Skeletal muscle satellite cell (primary cell): ENCODE measurements around the gene PPP1R26.
"Not testable (repeated sequence)": the region's sequence is repeated elsewhere in the genome, so short reads cannot be mapped to it uniquely, and the experiment has no call there.

ENCODE experiments used
- H3K27me3 ChIP-seq: 2 replicates; pipeline ENCODE4 v1.7.0; 2013; ENCODE audit warnings: low read length; ENCODE audit not compliant: control insufficient read depth, insufficient read depth
- H3K36me3 ChIP-seq: 2 replicates; pipeline ENCODE4 v1.7.0; 2013; ENCODE audit warnings: mild to moderate bottlenecking, control low read depth, low read length; ENCODE audit not compliant: insufficient read depth
- H3K4me1 ChIP-seq: 2 replicates; pipeline ENCODE4 v1.7.0; 2013; ENCODE audit warnings: low read length; ENCODE audit not compliant: control insufficient read depth, insufficient read depth
- H3K4me2 ChIP-seq: 2 replicates; pipeline ENCODE4 v1.7.0; 2013; ENCODE audit warnings: mild to moderate bottlenecking, low read length
- H3K4me3 ChIP-seq: 2 replicates; pipeline ENCODE4 v1.7.0; 2013; ENCODE audit warnings: low read length
- H3K9ac ChIP-seq: 2 replicates; pipeline ENCODE4 v1.7.0; 2013; ENCODE audit warnings: mild to moderate bottlenecking, low read depth, low read length, moderate library complexity
- H3K9me3 ChIP-seq: replicated peaks from 2 replicates; pipeline ENCODE4 v1.7.0; 2013; ENCODE audit warnings: mild to moderate bottlenecking, control low read depth, low read length

PPP1R26 gene

DNA sequence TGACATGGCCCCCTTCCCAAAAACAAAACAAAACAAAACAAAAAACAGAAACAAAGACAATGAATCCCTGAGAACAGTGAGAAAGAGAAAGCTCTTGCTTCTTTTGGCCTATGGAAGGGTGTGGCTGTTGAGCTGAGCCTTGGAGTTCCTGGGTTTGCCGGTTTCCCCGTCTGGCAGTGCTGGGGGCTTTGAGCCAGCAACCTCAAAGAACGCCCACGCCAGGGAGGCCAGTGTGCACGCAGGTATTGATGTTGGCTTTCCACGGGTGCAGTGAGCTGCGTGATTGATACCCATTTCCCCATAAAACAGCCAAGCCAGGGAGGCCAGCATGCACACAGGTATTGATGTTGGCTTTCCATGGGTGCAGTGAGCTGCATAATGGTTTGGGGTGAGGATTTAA is 33.3 kb downstream of the PPP1R26 start:
- peaks cover 4% of the 10 kb centered on the region for H3K27me3 ChIP-seq
- H3K4me1 ChIP-seq: no peaks in the 10 kb centered on the region
- no peaks in the 10 kb centered on the region for H3K9me3 ChIP-seq
- H3K4me2 ChIP-seq: no peak overlapping the region
- H3K36me3 ChIP-seq: no peaks in the 10 kb centered on the region
- no peak overlapping the region for H3K4me3 ChIP-seq
- no peak overlapping the region for H3K9ac ChIP-seq

GRCh38 chr9:135513351-135513846 is 33.8 kb downstream of the PPP1R26 start:
- Histone ChIP-seq H3K4me1 (no peaks in the 10 kb centered on the region), H3K27me3 (peaks cover 8% of the 10 kb centered on the region), H3K36me3 (no peaks in the 10 kb centered on the region), H3K4me2 (no peak overlapping the region), H3K4me3 (no peak overlapping the region), H3K9me3 (no peaks in the 10 kb centered on the region), H3K9ac (no peak overlapping the region)

DNA sequence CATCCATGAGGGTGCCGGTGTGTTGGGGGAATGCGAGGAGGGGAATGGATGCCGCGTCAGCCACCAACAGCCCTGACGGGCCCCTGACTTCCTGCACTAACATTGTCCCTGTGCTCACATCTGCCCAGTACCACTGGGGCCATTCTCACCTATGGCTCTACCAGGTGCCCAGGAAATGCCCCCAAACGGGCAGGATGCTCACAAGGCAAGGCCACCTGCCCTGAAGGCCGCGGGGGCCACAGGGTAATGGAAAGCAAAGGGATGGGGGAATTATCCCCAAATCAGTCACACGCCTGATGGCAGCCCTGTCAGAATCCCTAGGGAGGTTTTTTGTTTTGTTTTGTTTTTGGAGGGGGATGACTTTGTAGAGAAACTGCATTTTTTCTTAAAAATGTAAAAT is 34.3 kb downstream of the PPP1R26 start:
- H3K4me3 ChIP-seq, H3K9me3 ChIP-seq, H3K4me1 ChIP-seq, H3K9ac ChIP-seq, H3K4me2 ChIP-seq, H3K36me3 ChIP-seq: not testable (repeated sequence)
- peaks cover 11% of the 10 kb centered on the region for H3K27me3 ChIP-seq

DNA sequence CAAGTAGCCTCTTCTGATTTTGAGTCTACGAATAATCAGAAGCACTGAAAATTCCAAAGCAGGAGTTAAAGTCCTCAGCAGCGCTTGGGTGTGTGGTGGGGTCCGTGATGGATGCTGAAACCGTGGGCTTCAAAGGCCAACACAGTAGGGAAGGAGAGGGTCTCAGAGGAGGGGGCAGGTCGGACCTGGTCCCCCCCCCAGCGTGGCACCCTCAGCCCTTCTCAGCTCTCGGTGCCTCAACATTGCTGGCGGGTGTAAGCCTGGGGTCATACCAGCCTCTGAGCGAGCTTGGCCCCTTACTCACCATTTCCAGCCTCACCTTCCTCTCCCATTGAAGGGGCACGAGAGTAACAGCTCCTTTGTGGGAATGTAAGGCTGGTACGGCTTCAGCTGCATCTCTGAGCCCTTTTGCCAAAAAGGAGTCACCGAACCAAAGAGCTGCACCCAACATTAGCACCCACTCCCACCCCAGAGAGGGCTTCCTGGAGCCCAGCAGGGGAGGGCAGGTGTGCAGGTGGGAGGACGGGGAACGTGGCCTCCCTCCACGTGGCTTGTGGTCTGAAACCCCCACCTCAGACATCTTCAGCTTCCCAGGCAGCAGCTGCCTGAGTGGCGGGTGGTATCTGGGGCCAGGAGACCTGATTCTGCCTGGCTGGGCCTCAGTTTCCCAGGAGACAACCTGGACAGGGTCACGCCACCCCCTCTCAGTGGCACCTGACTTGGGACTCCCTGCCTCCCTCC is 34.9 kb downstream of the PPP1R26 start:
- Histone ChIP-seq H3K4me3 (no peak overlapping the region), H3K27me3 (peaks cover 12% of the 10 kb centered on the region), H3K9me3 (no peaks in the 10 kb centered on the region), H3K36me3 (no peaks in the 10 kb centered on the region), H3K4me1 (no peaks in the 10 kb centered on the region), H3K9ac (no peak overlapping the region), H3K4me2 (no peak overlapping the region)

- no peak overlapping the region for H3K9ac ChIP-seq
- H3K36me3 ChIP-seq: no peaks in the 10 kb centered on the region
- H3K9me3 ChIP-seq: no peaks in the 10 kb centered on the region
- H3K4me2 ChIP-seq: no peak overlapping the region
- peaks cover 15% of the 10 kb centered on the region for H3K27me3 ChIP-seq
- no peaks in the 10 kb centered on the region for H3K4me1 ChIP-seq
- H3K4me3 ChIP-seq: no peak overlapping the region
Observed at GRCh38 chr9:135515083-135515951, 35.7 kb downstream of the PPP1R26 start.

GRCh38 chr9:135516132-135516860 is 36.7 kb downstream of the PPP1R26 start:
- H3K9me3 ChIP-seq: no peaks in the 10 kb centered on the region
- H3K36me3 ChIP-seq: no peaks in the 10 kb centered on the region
- H3K4me3 ChIP-seq: no peak overlapping the region
- H3K9ac ChIP-seq: no peak overlapping the region
- H3K4me1 ChIP-seq: no peaks in the 10 kb centered on the region
- peaks cover 19% of the 10 kb centered on the region for H3K27me3 ChIP-seq
- H3K4me2 ChIP-seq: no peak overlapping the region

- Histone ChIP-seq H3K4me2 (no peak overlapping the region), H3K9me3 (no peaks in the 10 kb centered on the region), H3K27me3 (peaks cover 22% of the 10 kb centered on the region), H3K36me3 (no peaks in the 10 kb centered on the region), H3K9ac (no peak overlapping the region), H3K4me3 (no peak overlapping the region), H3K4me1 (no peaks in the 10 kb centered on the region)
Observed at GRCh38 chr9:135517407-135517822, 37.8 kb downstream of the PPP1R26 start.

GRCh38 chr9:135519179-135519971 is 39.8 kb downstream of the PPP1R26 start:
- Histone ChIP-seq H3K4me1 (no peaks in the 10 kb centered on the region), H3K9ac (no peak overlapping the region), H3K4me2 (no peak overlapping the region), H3K9me3 (no peaks in the 10 kb centered on the region), H3K27me3 (peaks cover 22% of the 10 kb centered on the region), H3K4me3 (no peak overlapping the region), H3K36me3 (no peaks in the 10 kb centered on the region)

- no peak within 1 kb of the TSS for H3K4me2 ChIP-seq
- H3K36me3 ChIP-seq: no peaks in the 10 kb centered on the region
- H3K4me3 ChIP-seq: no peak within 1 kb of the TSS
- peaks cover 18% of the 10 kb centered on the region for H3K27me3 ChIP-seq
- no peaks in the 10 kb centered on the region for H3K9me3 ChIP-seq
- no peak within 1 kb of the TSS for H3K9ac ChIP-seq
- H3K4me1 ChIP-seq: no peaks in the 10 kb centered on the region
Observed at GRCh38 chr9:135520916-135521607, 41.5 kb downstream of the PPP1R26 start, which contains the start of gene LCN1. Gene LCN1, plus strand, starts transcription at chr9:135521440. Its CDS starts 58 bp downstream, at chr9:135521498.

DNA sequence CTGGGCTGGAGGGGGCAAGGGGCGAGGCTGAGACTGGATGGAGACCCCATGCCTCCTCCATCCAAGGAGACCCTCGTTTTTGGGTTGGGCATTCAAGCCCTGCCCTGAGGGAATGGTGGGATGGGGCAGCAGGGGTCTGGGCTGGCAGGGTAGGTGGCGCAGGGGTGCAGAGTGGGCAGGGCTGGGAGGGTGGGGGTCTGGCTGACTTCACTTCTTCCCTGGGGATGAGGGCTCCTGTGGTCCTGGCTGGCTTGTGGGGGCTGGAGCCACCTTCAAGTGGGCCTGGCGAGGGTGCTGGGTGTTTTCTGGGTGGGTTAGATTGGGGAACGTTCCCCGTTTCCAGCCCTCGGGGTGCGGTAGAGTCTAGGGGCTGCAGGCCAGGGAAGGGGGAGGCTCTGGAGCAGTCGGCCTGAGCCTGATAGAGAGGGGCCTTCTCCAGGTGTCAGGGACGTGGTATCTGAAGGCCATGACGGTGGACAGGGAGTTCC is 42.1 kb downstream of the PPP1R26 start:
- H3K36me3 ChIP-seq: no peaks in the 10 kb centered on the region
- H3K4me1 ChIP-seq: no peaks in the 10 kb centered on the region
- H3K4me3 ChIP-seq: no peak overlapping the region
- H3K9ac ChIP-seq: no peak overlapping the region
- H3K4me2 ChIP-seq: no peak overlapping the region
- peaks cover 18% of the 10 kb centered on the region for H3K27me3 ChIP-seq
- no peaks in the 10 kb centered on the region for H3K9me3 ChIP-seq
